ENCODE results near the gene ZDHHC11B. TPM values are rescaled to one million over a fixed set of nuclear protein-coding genes. Genes with fewer than 3 reads are reported as not detected.
"Not testable (repeated sequence)": the region's sequence is repeated elsewhere in the genome, so short reads cannot be mapped to it uniquely, and the experiment has no call there.

ZDHHC11B gene
- total RNA-seq (2014; rRNA removed; shearing (Covaris generic)): 0.22 TPM in 1 of 2 replicates, not detected in the other

- not testable (repeated sequence) for H3K4me1 ChIP-seq; H3K27ac ChIP-seq; H3K9me3 ChIP-seq (replicated peaks); H3K27me3 ChIP-seq; H3K36me3 ChIP-seq
- peak; percentile 35 to 51 for DNase-seq
- H3K4me3 ChIP-seq: peak within 1 kb of the TSS; percentile 37
Measured at GRCh38 chr5:784428-785177, at the start of gene ZDHHC11B. TSS of gene ZDHHC11B (minus strand) at chr5:784729. CDS start at chr5:766919, 17,810 bp downstream.

- H3K4me1 ChIP-seq; H3K36me3 ChIP-seq; H3K27ac ChIP-seq; H3K9me3 ChIP-seq (replicated peaks); H3K4me3 ChIP-seq; H3K27me3 ChIP-seq; DNase-seq: not testable (repeated sequence)
Measured at GRCh38 chr5:834013-834412, 49.5 kb upstream of the ZDHHC11B start.

GRCh38 chr5:828194-828593, 43.7 kb upstream of the ZDHHC11B start:
- DNase-seq; H3K4me1 ChIP-seq; H3K4me3 ChIP-seq; H3K36me3 ChIP-seq; H3K27me3 ChIP-seq; H3K27ac ChIP-seq; H3K9me3 ChIP-seq (replicated peaks): not testable (repeated sequence)

- H3K4me3 ChIP-seq; H3K4me1 ChIP-seq; DNase-seq; H3K36me3 ChIP-seq; H3K27ac ChIP-seq; H3K27me3 ChIP-seq; H3K9me3 ChIP-seq (replicated peaks): not testable (repeated sequence)
Measured at GRCh38 chr5:825544-825943, 41.0 kb upstream of the ZDHHC11B start.

- Histone ChIP-seq H3K9me3 (replicated peaks) (no peaks in the 10 kb centered on the region), H3K36me3 (no peaks in the 10 kb centered on the region), H3K4me1 (no peaks in the 10 kb centered on the region), H3K27ac (no peak overlapping the region), H3K4me3 (no peak overlapping the region), H3K27me3 (no peaks in the 10 kb centered on the region)
- no peak for DNase-seq
Measured at GRCh38 chr5:821504-821903, 37.0 kb upstream of the ZDHHC11B start.

- H3K27ac ChIP-seq: no peak overlapping the region
- no peaks in the 10 kb centered on the region for H3K27me3 ChIP-seq
- H3K4me3 ChIP-seq: no peak overlapping the region
- H3K9me3 ChIP-seq (replicated peaks): no peaks in the 10 kb centered on the region
- H3K36me3 ChIP-seq: no peaks in the 10 kb centered on the region
- DNase-seq: no peak
- H3K4me1 ChIP-seq: no peaks in the 10 kb centered on the region
Measured at GRCh38 chr5:820245-820644, 35.7 kb upstream of the ZDHHC11B start.

- H3K9me3 ChIP-seq (replicated peaks): no peaks in the 10 kb centered on the region
- no peaks in the 10 kb centered on the region for H3K36me3 ChIP-seq
- no peak for DNase-seq
- H3K4me1 ChIP-seq: no peaks in the 10 kb centered on the region
- no peak overlapping the region for H3K4me3 ChIP-seq
- no peak overlapping the region for H3K27ac ChIP-seq
- H3K27me3 ChIP-seq: no peaks in the 10 kb centered on the region
Measured at GRCh38 chr5:819078-819477, 34.5 kb upstream of the ZDHHC11B start.

- DNase-seq: peak in 1 of 2 experiments; percentile 5
- H3K9me3 ChIP-seq (replicated peaks): no peaks in the 10 kb centered on the region
Measured at GRCh38 chr5:816176-816575, 31.6 kb upstream of the ZDHHC11B start.

GRCh38 chr5:815449-815848, 30.9 kb upstream of the ZDHHC11B start:
- H3K4me1 ChIP-seq: no peaks in the 10 kb centered on the region
- no peak for DNase-seq
- H3K36me3 ChIP-seq: no peaks in the 10 kb centered on the region
- H3K27me3 ChIP-seq: no peaks in the 10 kb centered on the region
- no peaks in the 10 kb centered on the region for H3K9me3 ChIP-seq (replicated peaks)
- no peak overlapping the region for H3K4me3 ChIP-seq
- no peak overlapping the region for H3K27ac ChIP-seq

More at GRCh38 chr5:816176-816575, 31.6 kb upstream of the ZDHHC11B start:
- Histone ChIP-seq H3K4me1 (no peaks in the 10 kb centered on the region), H3K27ac (no peak overlapping the region), H3K27me3 (no peaks in the 10 kb centered on the region), H3K36me3 (no peaks in the 10 kb centered on the region), H3K4me3 (no peak overlapping the region)

GRCh38 chr5:813575-813974, 29.0 kb upstream of the ZDHHC11B start:
- H3K27me3 ChIP-seq; H3K27ac ChIP-seq; H3K36me3 ChIP-seq; H3K4me3 ChIP-seq; DNase-seq; H3K4me1 ChIP-seq; H3K9me3 ChIP-seq (replicated peaks): not testable (repeated sequence)

- not testable (repeated sequence) for H3K9me3 ChIP-seq (replicated peaks); H3K27me3 ChIP-seq; DNase-seq; H3K4me3 ChIP-seq; H3K36me3 ChIP-seq; H3K4me1 ChIP-seq; H3K27ac ChIP-seq
Measured at GRCh38 chr5:811384-811783, 26.9 kb upstream of the ZDHHC11B start.

- H3K4me3 ChIP-seq; H3K27me3 ChIP-seq; DNase-seq; H3K27ac ChIP-seq; H3K4me1 ChIP-seq; H3K9me3 ChIP-seq (replicated peaks); H3K36me3 ChIP-seq: not testable (repeated sequence)
Measured at GRCh38 chr5:807719-808514, 23.4 kb upstream of the ZDHHC11B start.

GRCh38 chr5:801472-801871, 16.9 kb upstream of the ZDHHC11B start:
- no peak overlapping the region for H3K4me3 ChIP-seq
- H3K27me3 ChIP-seq: no peaks in the 10 kb centered on the region
- no peaks in the 10 kb centered on the region for H3K9me3 ChIP-seq (replicated peaks)
- no peaks in the 10 kb centered on the region for H3K4me1 ChIP-seq
- DNase-seq: no peak
- H3K27ac ChIP-seq: no peak overlapping the region
- H3K36me3 ChIP-seq: no peaks in the 10 kb centered on the region

- H3K27ac ChIP-seq; H3K9me3 ChIP-seq (replicated peaks); H3K4me3 ChIP-seq; DNase-seq; H3K36me3 ChIP-seq; H3K4me1 ChIP-seq; H3K27me3 ChIP-seq: not testable (repeated sequence)
Measured at GRCh38 chr5:801055-801454, 16.5 kb upstream of the ZDHHC11B start.

GRCh38 chr5:798505-799138, 14.1 kb upstream of the ZDHHC11B start:
- not testable (repeated sequence) for DNase-seq; H3K9me3 ChIP-seq (replicated peaks); H3K36me3 ChIP-seq; H3K27ac ChIP-seq; H3K27me3 ChIP-seq; H3K4me3 ChIP-seq; H3K4me1 ChIP-seq

Data from SJCRH30 (cell line).